ENCODE data around the gene CYP4X1.

GRCh38 chr1:47021070-47021469 lies 2.4 kb upstream of the CYP4X1 start:
- TF ChIP-seq CTCF (IDR thresholded peaks at IDR 0.05; ENCODE audit: control extremely low read depth in 1 of 3, insufficient read depth in 1 of 3, low read depth in 1 of 3, low read length in 3 of 3) (no peak), ASH2L (IDR thresholded peaks at IDR 0.05; ENCODE audit: low read length) (no peak), NANOG (IDR thresholded peaks at IDR 0.05; ENCODE audit: insufficient read depth, low read depth, low read length, poor library complexity, severe bottlenecking) (no peak), PHF8 (conservative IDR thresholded peaks at IDR 0.05; ENCODE audit: low read depth, low read length) (no peak), RNF2 (IDR thresholded peaks at IDR 0.05; ENCODE audit: borderline replicate concordance, low read depth, low read length, missing control alignments, poor library complexity, severe bottlenecking) (no peak), POLR2AphosphoS5 (IDR thresholded peaks at IDR 0.05; ENCODE audit: low read depth, low read length) (no peak), ATF3 (IDR thresholded peaks at IDR 0.05; ENCODE audit: insufficient read depth, low read depth, low read length) (no peak), RAD21 (IDR thresholded peaks at IDR 0.05 in 1 of 2, conservative IDR thresholded peaks at IDR 0.05 in 1 of 2; ENCODE audit: low read depth in 2 of 2, low read length in 2 of 2) (no peak), RFX5 (IDR thresholded peaks at IDR 0.05; ENCODE audit: borderline replicate concordance, low read depth, low read length) (no peak)
